ENCODE measurements around the gene MRPL52.

MRPL52 gene

DNA sequence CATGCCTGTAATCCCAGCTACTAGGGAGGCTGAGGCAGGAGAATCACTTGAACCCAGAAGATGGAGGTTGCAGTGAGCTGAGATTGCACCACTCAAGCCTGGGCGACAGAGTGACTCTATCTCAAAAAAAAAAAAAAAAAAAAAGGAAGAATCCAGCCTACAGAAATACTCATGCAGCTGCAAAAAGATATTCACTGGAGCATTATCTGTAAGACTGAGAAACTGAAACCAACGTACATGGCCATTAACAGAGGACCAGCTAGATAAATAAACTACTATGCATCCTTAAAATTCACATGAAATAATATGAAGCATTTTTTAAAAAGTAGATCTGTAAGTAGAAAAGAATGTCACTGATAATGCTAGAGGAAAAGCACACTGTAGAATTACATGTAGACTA lies 18.0 kb upstream of the MRPL52 start:
- DNase-seq (ENCODE audit: low read depth) = no peak
- no peak overlapping the region for H3K4me3 ChIP-seq (ENCODE audit: low read length)

DNA sequence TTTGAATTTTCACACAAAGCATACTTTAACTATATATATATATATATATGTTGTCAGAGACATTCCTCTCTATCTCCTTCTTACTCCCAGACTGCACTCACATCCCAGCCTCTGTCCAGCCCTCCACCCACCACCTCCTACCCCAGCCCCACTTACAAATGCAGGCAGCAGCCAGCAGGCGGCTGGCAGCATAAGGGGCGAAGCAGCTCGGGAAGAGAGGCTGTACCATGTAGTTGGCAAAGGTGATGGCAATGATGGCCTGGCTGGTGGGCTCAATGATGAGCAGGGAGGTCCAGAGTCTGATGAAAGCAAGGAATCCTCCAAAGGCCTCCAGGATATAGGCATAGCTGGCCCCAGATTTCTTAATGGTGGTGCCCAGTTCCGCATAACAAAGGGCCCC lies 16.9 kb upstream of the MRPL52 start:
- no peak overlapping the region for H3K4me3 ChIP-seq (ENCODE audit: low read length)
- DNase-seq (ENCODE audit: low read depth) = no peak
- TF ChIP-seq, protein P1, sequence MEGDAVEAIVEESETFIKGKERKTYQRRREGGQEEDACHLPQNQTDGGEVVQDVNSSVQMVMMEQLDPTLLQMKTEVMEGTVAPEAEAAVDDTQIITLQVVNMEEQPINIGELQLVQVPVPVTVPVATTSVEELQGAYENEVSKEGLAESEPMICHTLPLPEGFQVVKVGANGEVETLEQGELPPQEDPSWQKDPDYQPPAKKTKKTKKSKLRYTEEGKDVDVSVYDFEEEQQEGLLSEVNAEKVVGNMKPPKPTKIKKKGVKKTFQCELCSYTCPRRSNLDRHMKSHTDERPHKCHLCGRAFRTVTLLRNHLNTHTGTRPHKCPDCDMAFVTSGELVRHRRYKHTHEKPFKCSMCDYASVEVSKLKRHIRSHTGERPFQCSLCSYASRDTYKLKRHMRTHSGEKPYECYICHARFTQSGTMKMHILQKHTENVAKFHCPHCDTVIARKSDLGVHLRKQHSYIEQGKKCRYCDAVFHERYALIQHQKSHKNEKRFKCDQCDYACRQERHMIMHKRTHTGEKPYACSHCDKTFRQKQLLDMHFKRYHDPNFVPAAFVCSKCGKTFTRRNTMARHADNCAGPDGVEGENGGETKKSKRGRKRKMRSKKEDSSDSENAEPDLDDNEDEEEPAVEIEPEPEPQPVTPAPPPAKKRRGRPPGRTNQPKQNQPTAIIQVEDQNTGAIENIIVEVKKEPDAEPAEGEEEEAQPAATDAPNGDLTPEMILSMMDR (conservative IDR thresholded peaks at IDR 0.05; ENCODE audit: low read depth, low read length) = no peak

More for the DNA sequence above, 18.0 kb upstream of the MRPL52 start:
- TF ChIP-seq, protein P1 (conservative IDR thresholded peaks at IDR 0.05; ENCODE audit: low read depth, low read length) = no peak

DNA sequence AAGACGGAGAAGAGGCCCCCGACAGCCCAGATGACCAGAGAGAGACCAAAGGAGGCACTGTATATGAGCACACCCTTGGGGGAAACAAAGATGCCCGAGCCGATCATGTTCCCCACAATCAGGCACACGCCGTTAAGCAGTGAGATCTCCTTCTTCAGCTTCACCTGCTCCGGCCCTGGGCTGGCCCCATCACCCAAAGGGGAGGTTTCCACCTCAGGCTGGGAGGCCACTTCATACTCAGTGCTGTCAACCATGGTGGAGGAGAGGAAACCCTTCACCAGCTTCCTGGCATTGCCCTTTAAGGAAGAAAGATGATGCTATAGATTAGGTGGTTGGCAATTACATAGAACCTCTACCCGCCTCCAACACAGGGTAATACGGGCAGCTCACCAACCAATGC lies 16.5 kb upstream of the MRPL52 start:
- TF ChIP-seq, protein P1 (conservative IDR thresholded peaks at IDR 0.05; ENCODE audit: low read depth, low read length) = no peak
- H3K4me3 ChIP-seq (ENCODE audit: low read length) = no peak overlapping the region
- no peak for DNase-seq (ENCODE audit: low read depth)

DNA sequence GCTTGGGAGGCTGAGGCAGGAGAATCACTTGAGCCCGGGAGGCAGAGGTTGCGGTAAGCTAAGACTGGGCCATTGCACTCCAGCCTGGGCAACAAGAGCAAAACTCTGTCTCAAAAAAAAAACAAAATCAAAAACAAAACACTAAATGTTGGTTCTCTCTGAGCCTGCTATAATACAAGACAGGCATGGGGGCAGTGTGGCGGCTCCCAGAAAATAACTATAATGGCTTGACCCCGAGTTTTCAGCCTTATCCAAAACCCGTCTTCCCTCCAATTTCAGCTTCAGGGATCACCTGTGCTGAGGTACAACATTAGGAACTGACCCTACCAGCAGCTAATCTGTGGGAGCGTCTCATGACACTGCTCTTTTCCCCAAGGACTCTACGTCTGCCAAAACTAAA lies 15.3 kb upstream of the MRPL52 start:
- H3K4me3 ChIP-seq (ENCODE audit: low read length) = no peak overlapping the region
- DNase-seq (ENCODE audit: low read depth) = no peak
- TF ChIP-seq, protein P1 (conservative IDR thresholded peaks at IDR 0.05; ENCODE audit: low read depth, low read length) = no peak

DNA sequence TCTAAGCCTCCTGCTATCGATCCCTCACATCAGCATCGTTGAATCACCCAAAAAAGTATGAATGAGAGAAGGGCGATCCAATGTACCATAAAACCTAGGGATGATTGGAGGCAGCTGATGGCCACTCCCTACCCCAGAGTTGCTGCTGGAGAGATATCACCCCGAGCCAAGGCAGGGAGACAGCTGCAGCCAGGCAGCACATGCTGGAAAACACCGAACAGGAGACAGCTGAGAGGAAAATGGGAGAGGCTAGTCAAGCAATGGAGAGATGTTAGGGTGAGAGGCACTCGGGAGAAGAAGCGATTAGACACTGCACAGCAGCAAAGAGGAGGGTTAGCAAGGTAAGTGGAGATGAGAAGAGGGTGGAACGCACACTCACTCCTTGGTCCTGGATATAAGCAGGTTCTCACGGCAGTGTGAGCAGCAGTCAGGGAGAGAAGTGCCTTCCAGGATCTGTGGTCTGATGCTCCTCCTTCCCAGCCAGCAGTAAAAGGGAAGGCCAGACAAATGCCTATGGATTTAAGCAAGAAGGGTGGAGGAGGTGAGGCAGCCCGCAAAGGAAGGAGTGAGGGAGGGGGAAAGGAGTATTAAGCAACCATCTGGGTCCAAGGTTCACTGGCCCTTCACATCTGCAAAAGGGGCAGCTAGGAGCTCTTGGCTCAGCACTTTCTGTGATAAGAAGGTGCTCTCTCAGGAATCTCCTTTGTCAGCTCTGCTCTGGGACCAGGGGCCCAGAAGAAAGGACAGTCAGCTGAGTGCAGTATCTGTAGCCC lies 14.6 kb upstream of the MRPL52 start, which contains the start of gene SLC7A7:
TSS of gene SLC7A7 (minus strand) at position 495 of the 773 bp plus-strand sequence. CDS start 2,037 bp downstream, outside the sequence.
- DNase-seq (ENCODE audit: low read depth) = no peak
- H3K4me3 ChIP-seq (ENCODE audit: low read length) = no peak within 1 kb of the TSS
- TF ChIP-seq, protein P1 (conservative IDR thresholded peaks at IDR 0.05; ENCODE audit: low read depth, low read length) = no peak

DNA sequence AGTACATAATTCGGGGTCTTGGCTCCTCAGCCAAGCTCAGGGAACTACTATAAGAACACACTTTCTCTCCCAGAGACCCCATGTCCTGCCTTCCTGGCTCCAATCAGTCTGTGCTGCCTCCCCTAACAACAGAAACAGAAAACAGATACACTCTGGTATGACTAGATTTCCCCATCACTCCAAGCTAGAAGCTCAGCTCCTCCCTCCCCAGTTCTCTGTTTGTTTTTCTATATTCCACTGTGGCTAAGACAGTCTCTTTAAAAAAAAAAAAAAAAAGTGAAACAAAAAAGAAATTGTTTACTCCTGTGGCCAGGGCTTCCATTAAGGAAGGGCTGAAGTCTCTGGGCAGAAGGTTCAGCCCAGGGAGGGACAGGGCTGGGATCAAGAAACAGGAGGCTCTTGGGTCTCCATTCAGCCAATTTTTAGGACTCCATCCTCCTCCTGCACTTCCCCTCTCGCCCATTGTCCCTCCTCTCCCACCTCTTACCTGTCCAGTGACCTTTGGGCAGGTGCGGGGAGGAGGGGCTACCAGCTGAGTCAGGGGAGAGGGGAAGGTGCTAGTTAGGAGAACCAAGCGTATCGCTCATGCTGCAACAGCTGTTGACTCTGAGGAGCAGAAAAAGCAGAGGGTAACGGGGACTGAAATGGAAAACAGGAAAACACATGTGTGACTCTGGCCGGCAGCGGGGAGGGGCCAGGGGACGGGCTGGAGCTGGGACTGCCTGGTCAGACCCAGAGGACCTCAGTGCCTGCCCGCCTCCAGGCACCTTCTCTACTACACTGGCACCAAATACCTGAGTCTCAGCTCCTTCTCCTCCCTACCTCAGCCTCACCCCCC lies 10.3 kb upstream of the MRPL52 start:
- DNase-seq (ENCODE audit: low read depth) = no peak
- TF ChIP-seq, protein P1 (conservative IDR thresholded peaks at IDR 0.05; ENCODE audit: low read depth, low read length) = no peak
- no peak overlapping the region for H3K4me3 ChIP-seq (ENCODE audit: low read length)

Measured in retinal pigment epithelial cell (primary cell).